ENCODE data around the gene ZNF440.
"Not testable (repeated sequence)": the region's sequence is repeated elsewhere in the genome, so short reads cannot be mapped to it uniquely, and the experiment has no call there.

Gene ZNF440

GRCh38 chr19:11828957-11829876 lies 15.1 kb downstream of the ZNF440 start:
- not testable (repeated sequence) for DNase-seq

- no peak for DNase-seq
Measured at GRCh38 chr19:11832253-11832912, 18.3 kb downstream of the ZNF440 start.

- DNase-seq: no peak
Measured at GRCh38 chr19:11833541-11833940, 19.5 kb downstream of the ZNF440 start.

GRCh38 chr19:11835626-11836066 lies 21.6 kb downstream of the ZNF440 start:
- not testable (repeated sequence) for DNase-seq

- no peak for DNase-seq
Measured at GRCh38 chr19:11843722-11844121, 29.6 kb downstream of the ZNF440 start.

GRCh38 chr19:11847615-11848014 lies 33.5 kb downstream of the ZNF440 start:
- DNase-seq: peak; percentile 58

- no peak for DNase-seq
Measured at GRCh38 chr19:11848200-11848593, 34.1 kb downstream of the ZNF440 start.

GRCh38 chr19:11848594-11849469 lies 34.8 kb downstream of the ZNF440 start, which contains the start of gene ZNF439:
TSS of gene ZNF439 (plus strand) at chr19:11848726. CDS start at chr19:11848868, 142 bp downstream.
- DNase-seq: peak; percentile 97

GRCh38 chr19:11850289-11850688 lies 36.2 kb downstream of the ZNF440 start:
- DNase-seq: not testable (repeated sequence)

- DNase-seq: no peak
Measured at GRCh38 chr19:11853358-11853757, 39.3 kb downstream of the ZNF440 start.

- DNase-seq: no peak
Measured at GRCh38 chr19:11856596-11857250, 42.6 kb downstream of the ZNF440 start.

- DNase-seq: no peak
Measured at GRCh38 chr19:11860721-11861120, 46.6 kb downstream of the ZNF440 start.

- DNase-seq: no peak
Measured at GRCh38 chr19:11861301-11861700, 47.2 kb downstream of the ZNF440 start.

GRCh38 chr19:11867766-11868165 lies 53.7 kb downstream of the ZNF440 start:
- not testable (repeated sequence) for DNase-seq

GRCh38 chr19:11868188-11868587 lies 54.1 kb downstream of the ZNF440 start:
- DNase-seq: no peak

- DNase-seq: no peak
Measured at GRCh38 chr19:11872624-11873023, 58.6 kb downstream of the ZNF440 start.

GRCh38 chr19:11873762-11874161 lies 59.7 kb downstream of the ZNF440 start:
- DNase-seq: no peak

GRCh38 chr19:11879687-11880266 lies 65.7 kb downstream of the ZNF440 start:
- peak; percentile 47 for DNase-seq

- DNase-seq: no peak
Measured at GRCh38 chr19:11880598-11880997, 66.5 kb downstream of the ZNF440 start.

GRCh38 chr19:11881151-11881800 lies 67.2 kb downstream of the ZNF440 start:
- DNase-seq: peak; percentile 70

- no peak for DNase-seq
Measured at GRCh38 chr19:11882606-11883005, 68.5 kb downstream of the ZNF440 start.
